Naive thymus-derived CD4-positive, alpha-beta T cell (primary cell): ENCODE results near the gene ANGPTL7. TPM values are rescaled to one million over a fixed set of nuclear protein-coding genes. Genes with fewer than 3 reads are reported as not detected.

Experiments used
- ATAC-seq: fragments of 150-1000 bp; cut with Tn5 transposase; 2 replicates; pipeline ENCODE4 v1.10.0; 2021; ENCODE audit warnings: mild to moderate bottlenecking, moderate library complexity
- CTCF ChIA-PET: fragments of 350-600 bp; sonication (Branson Sonifier 250); formaldehyde crosslinking; loops from one replicate; lab custom pipeline; 2021; ENCODE audit warnings: antibody characterized with exemption; lab: Charles Lee
- POLR2A ChIA-PET: fragments of 350-600 bp; sonication (Branson Sonifier 250); formaldehyde crosslinking; loops from one replicate; lab custom pipeline; 2021; ENCODE audit warnings: antibody characterized with exemption, inconsistent platforms; lab: Charles Lee
- DNase-seq, 9 donors: peaks; one replicate each; pipeline versions ENCODE4 v3.0.0 to v3.0.0-alpha.2; 2020 to 2022; ENCODE audit warnings: mixed read lengths in 1 of 9
- H3K27ac ChIP-seq: one replicate; pipeline ENCODE4 v1.7.0; 2013; ENCODE audit warnings: mild to moderate bottlenecking, low read depth, low read length, moderate library complexity
- H3K27me3 ChIP-seq, 2 donors: one replicate each; pipeline ENCODE4 v1.7.0; 2013; ENCODE audit warnings: low read length in 2 of 2, mild to moderate bottlenecking in 2 of 2, moderate library complexity in 2 of 2; ENCODE audit not compliant: control insufficient read depth in 2 of 2, insufficient read depth in 2 of 2
- H3K36me3 ChIP-seq, 3 experiments: 1 replicate in 2 of 3; 2 replicates in 1 of 3; pipeline ENCODE4 v1.7.0; 2013; ENCODE audit warnings: low read length in 3 of 3, mild to moderate bottlenecking in 3 of 3, moderate library complexity in 1 of 3; ENCODE audit not compliant: insufficient read depth in 3 of 3, control insufficient read depth in 2 of 3
- H3K4me1 ChIP-seq, 2 donors: one replicate each; pipeline ENCODE4 v1.7.0; 2013; ENCODE audit warnings: low read length in 2 of 2, mild to moderate bottlenecking in 2 of 2, moderate library complexity in 1 of 2; ENCODE audit not compliant: control insufficient read depth in 2 of 2, insufficient read depth in 2 of 2
- H3K4me3 ChIP-seq: 2 replicates; pipeline ENCODE4 v1.7.0; 2013; ENCODE audit warnings: mild to moderate bottlenecking, low read length
- H3K9me3 ChIP-seq, 3 experiments: 1 replicate in 2 of 3; 2 replicates in 1 of 3; pipeline ENCODE4 v1.7.0; 2013; ENCODE audit warnings: low read length in 3 of 3; ENCODE audit not compliant: control insufficient read depth in 2 of 3
- H3K27ac Mint-ChIP-seq, 9 donors: one replicate each; pipeline ENCODE4 v1.8.0; 2020 to 2022; ENCODE audit warnings: mixed read lengths in 9 of 9, mild to moderate bottlenecking in 8 of 9, moderate library complexity in 5 of 9, inconsistent platforms in 2 of 9
- H3K27me3 Mint-ChIP-seq, 5 donors: one replicate each; pipeline ENCODE4 v1.8.0; 2021 to 2022; ENCODE audit warnings: mixed read lengths in 5 of 5, mild to moderate bottlenecking in 1 of 5
- H3K36me3 Mint-ChIP-seq, 5 donors: one replicate each; pipeline ENCODE4 v1.8.0; 2020 to 2022; ENCODE audit warnings: mixed read lengths in 5 of 5, mild to moderate bottlenecking in 3 of 5, inconsistent platforms in 1 of 5
- H3K4me1 Mint-ChIP-seq, 7 donors: one replicate each; pipeline ENCODE4 v1.8.0; 2020 to 2022; ENCODE audit warnings: mixed read lengths in 7 of 7, mild to moderate bottlenecking in 3 of 7, inconsistent platforms in 1 of 7
- H3K4me3 Mint-ChIP-seq, 10 donors: one replicate each; pipeline ENCODE4 v1.8.0; 2020 to 2022; ENCODE audit warnings: mild to moderate bottlenecking in 10 of 10, mixed read lengths in 10 of 10, moderate library complexity in 6 of 10, inconsistent platforms in 2 of 10
- H3K9me3 Mint-ChIP-seq, 11 donors: one replicate each; pipeline ENCODE4 v1.8.0; 2020 to 2022; ENCODE audit warnings: mixed read lengths in 11 of 11, mild to moderate bottlenecking in 4 of 11, inconsistent platforms in 1 of 11, moderate library complexity in 1 of 11
- intact Hi-C, 2 donors: fragments of 100-400 bp; cut with micrococcal nuclease; formaldehyde crosslinking; loops; one replicate each; pipeline ENCODE4 v1.15.1; 2023
- polyA plus RNA-seq, 2 donors: library from polyadenylated mRNA; unstranded; fragments of 300-500 nt; fragmentation: Illumina TruSeq; gene quantifications; one replicate each; pipeline ENCODE4 v1.2.3, GENCODE V29; 2021
- total RNA-seq, 6 experiments: library from RNA in 5 of 6; stranded (reverse) in 5 of 6; gene quantifications; 1 replicate in 5 of 6; 2 replicates in 1 of 6; pipeline ENCODE4 v1.2.3 and lab custom pipeline; 2021 to 2026

The ANGPTL7 gene
- total and polyA plus RNA-seq, 7 experiments from 2014 or later = not detected

DNA sequence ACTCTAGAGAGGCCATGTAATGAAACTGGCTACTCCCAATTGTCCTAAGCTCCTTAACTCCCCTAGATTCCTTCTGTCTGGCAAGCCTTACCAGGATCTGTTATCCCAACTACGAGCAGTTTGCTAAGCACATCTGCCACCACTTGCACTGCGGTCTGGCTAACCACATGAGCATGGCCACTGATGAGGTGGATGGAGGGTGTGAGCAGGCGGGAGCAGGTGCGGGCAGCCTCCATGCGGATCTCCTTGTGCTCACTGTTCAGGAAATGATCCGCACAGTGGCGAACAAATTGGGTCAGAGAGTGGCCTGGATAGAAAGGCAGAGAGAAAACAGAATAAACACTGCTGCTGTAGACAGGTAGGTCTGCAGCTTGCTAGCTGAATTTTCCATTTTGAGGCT is 49.2 kb downstream of the ANGPTL7 start:
- CTCF ChIA-PET = interaction anchor here (1.2 to 5.9 kb wide), 4 partner anchors 16 to 405 kb away, joined by 3 to 67 read pairs (median 3); no protein-coding TSS in a partner anchor
- Histone ChIP-seq H3K27me3 (no peaks in the 10 kb centered on the region), H3K4me1 (no peaks in the 10 kb centered on the region), H3K36me3 (peaks cover 30 to 94% (median 37%) of the 10 kb centered on the region in 3 experiments), H3K9me3 (no peaks in the 10 kb centered on the region), H3K4me3 (no peak overlapping the region), H3K27ac (no peak overlapping the region)
- no peaks in the 10 kb centered on the region for H3K27me3 Mint-ChIP-seq
- ATAC-seq = no peak
- intact Hi-C loops = no loop called here
- peaks cover 11 to 58% (median 23%) of the 10 kb centered on the region in 5 donors for H3K36me3 Mint-ChIP-seq
- H3K27ac Mint-ChIP-seq = no peak overlapping the region
- H3K9me3 Mint-ChIP-seq = no peaks in the 10 kb centered on the region
- POLR2A ChIA-PET = interaction anchor here (0.5 kb wide), 1 partner anchor 38 kb away, joined by 3 read pairs; no protein-coding TSS in a partner anchor
- H3K4me3 Mint-ChIP-seq = no peak overlapping the region
- peaks cover 5 to 12% (median 10%) of the 10 kb centered on the region in 7 donors for H3K4me1 Mint-ChIP-seq
- no peak for DNase-seq

- Mint-ChIP-seq H3K36me3 (peaks cover 6 to 35% (median 10%) of the 10 kb centered on the region in 5 donors), H3K4me3 (no peak overlapping the region), H3K27ac (peak overlapping the region in 4 of 9 donors; percentile 11 to 76 (median 34)), H3K9me3 (no peaks in the 10 kb centered on the region), H3K4me1 (peaks cover 3 to 12% (median 6%) of the 10 kb centered on the region in 7 donors), H3K27me3 (no peaks in the 10 kb centered on the region)
- intact Hi-C loops = no loop called here
- no peak for DNase-seq
- Histone ChIP-seq H3K4me1 (peaks cover 0 to 7% of the 10 kb centered on the region in 2 donors), H3K4me3 (no peak overlapping the region), H3K27ac (no peak overlapping the region), H3K27me3 (no peaks in the 10 kb centered on the region), H3K36me3 (peaks cover 3 to 68% (median 14%) of the 10 kb centered on the region in 3 experiments), H3K9me3 (no peaks in the 10 kb centered on the region)
- ATAC-seq = no peak
- CTCF ChIA-PET = interaction anchor here (1.0 to 4.7 kb wide), 2 partner anchors 51 to 208 kb away, joined by 4 to 37 read pairs; no protein-coding TSS in a partner anchor
- POLR2A ChIA-PET = interaction anchor here (1.8 kb wide), 1 partner anchor 17 kb away, joined by 4 read pairs; the partner anchor contains the start of gene MTOR
These were observed 56.1 kb downstream of the ANGPTL7 start for GRCh38 chr1:11245248-11245647.

Other genes starting within 250 kb of the ANGPTL7 start
- 100 to 1,000 TPM; 114 to 196 (median 174) TPM for gene TARDBP, start 176.7 kb upstream of the ANGPTL7 start, total RNA-seq
- gene TARDBP, start 176.7 kb upstream of the ANGPTL7 start, polyA plus RNA-seq = 10 to 100 TPM; 55.0 to 80.4 TPM
- gene MASP2, start 142.1 kb upstream of the ANGPTL7 start, total RNA-seq = under 1 TPM in 1 of 5 experiments, not detected in 4; 0.72 TPM
- under 1 TPM in 1 of 2 donors, not detected in 1; 0.13 TPM for gene MASP2, start 142.1 kb upstream of the ANGPTL7 start, polyA plus RNA-seq
- gene SRM, start 129.3 kb upstream of the ANGPTL7 start, total RNA-seq = 100 to 1,000 TPM in 1 of 5 experiments, 10 to 100 TPM in 4; 30.9 to 116 (median 44.1) TPM
- gene SRM, start 129.3 kb upstream of the ANGPTL7 start, polyA plus RNA-seq = 100 to 1,000 TPM in 1 of 2 donors, 10 to 100 TPM in 1; 75.6 to 128 TPM
- 10 to 100 TPM; 72.0 to 83.4 (median 80.9) TPM for gene EXOSC10, start 89.5 kb upstream of the ANGPTL7 start, total RNA-seq
- 10 to 100 TPM; 33.9 to 55.1 TPM for gene EXOSC10, start 89.5 kb upstream of the ANGPTL7 start, polyA plus RNA-seq
- gene MTOR, start 73.2 kb downstream of the ANGPTL7 start, total RNA-seq = 10 to 100 TPM; 38.8 to 47.9 (median 46.2) TPM
- 1 to 10 TPM; 4.8 to 9.7 TPM for gene MTOR, start 73.2 kb downstream of the ANGPTL7 start, polyA plus RNA-seq
- 10 to 100 TPM; 21.7 to 41.7 (median 32.9) TPM for gene UBIAD1, start 83.8 kb downstream of the ANGPTL7 start, total RNA-seq
- 10 to 100 TPM; 53.3 to 60.9 TPM for gene UBIAD1, start 83.8 kb downstream of the ANGPTL7 start, polyA plus RNA-seq